HepG2 (cell line): ENCODE results near the gene TUBA3C. TPM values are rescaled to one million over a fixed set of nuclear protein-coding genes. Genes with fewer than 3 reads are reported as not detected.

ENCODE experiments used
- ATAC-seq: fragments of 200-7000 bp; cut with Tn5 transposase; 3 replicates; pipeline ENCODE4 v1.9.1; 2020; ENCODE audit warnings: mild to moderate bottlenecking, moderate library complexity
- BruUV-seq: library from RNA; stranded (reverse); fragments of 400-500 nt; replicated peaks from 2 replicates; lab custom pipeline; 2021; lab: Mats Ljungman, UMichigan
- CTCF ChIA-PET: fragments of 300-600 bp; formaldehyde crosslinking; extraction: SDS; loops from one replicate; lab custom pipeline; 2021; ENCODE audit warnings: low total read pairs, inconsistent platforms, low intra/inter-chr PET ratio; lab: Yijun Ruan, JAX
- POLR2A ChIA-PET: fragments of 350-600 bp; sonication (Branson Sonifier 250); formaldehyde crosslinking; loops from one replicate; lab custom pipeline; 2020; ENCODE audit warnings: antibody characterized with exemption, inconsistent platforms; lab: Yijun Ruan, JAX
- DNase-seq: peaks from one replicate; pipeline ENCODE4 v3.0.0-alpha.2; 2015; ENCODE audit warnings: low spot score
- FAIRE-seq: peaks from 3 replicates; lab custom pipeline; 2011; peaks lifted over from hg19 to GRCh38; lab: Jason Lieb, UNC
- H2AFZ ChIP-seq: one replicate; pipeline ENCODE4 v1.6.1; 2011; ENCODE audit warnings: low read length, inconsistent platforms
- H3K27ac ChIP-seq: fragments of 300-600 bp; 3 replicates; pipeline ENCODE4 v1.8.0; 2011; ENCODE audit warnings: mixed run types, mild to moderate bottlenecking, mixed read lengths, low read length, inconsistent platforms; ENCODE audit not compliant: insufficient read depth; ENCODE audit errors: extremely low read length
- H3K27me3 ChIP-seq, 2 experiments: fragments of 200-600 bp in 1 of 2; 2 replicates in 1 of 2; 3 replicates in 1 of 2; pipeline versions ENCODE4 v1.6.0 to v1.8.0; 2011; ENCODE audit warnings: low read length in 2 of 2, mild to moderate bottlenecking in 2 of 2, moderate library complexity in 2 of 2, inconsistent platforms in 1 of 2; ENCODE audit not compliant: insufficient read depth in 2 of 2, control insufficient read depth in 1 of 2
- H3K36me3 ChIP-seq, 2 experiments: fragments of 200-600 bp in 1 of 2; replicated peaks in 1 of 2; 2 replicates in 1 of 2; 3 replicates in 1 of 2; pipeline versions ENCODE4 v1.5.1 to v1.8.0; 2011; ENCODE audit warnings: low read length in 2 of 2, inconsistent platforms in 1 of 2; ENCODE audit not compliant: insufficient read depth in 2 of 2, control insufficient read depth in 1 of 2
- H3K4me1 ChIP-seq: 2 replicates; pipeline ENCODE4 v1.5.1; 2012; ENCODE audit warnings: low read length, inconsistent platforms; ENCODE audit not compliant: insufficient read depth
- H3K4me2 ChIP-seq: 2 replicates; pipeline ENCODE4 v1.6.0; 2011; ENCODE audit warnings: low read depth, low read length, inconsistent platforms
- H3K4me3 ChIP-seq, 3 experiments: fragments of 200-600 bp in 1 of 3; sonication (generic), shearing (Covaris generic) in 1 of 3; replicated peaks in 1 of 3; 2 replicates each; pipeline ENCODE4 v1.5.1; 2011 to 2016; ENCODE audit warnings: low read length in 3 of 3, inconsistent platforms in 2 of 3, low read depth in 2 of 3, mild to moderate bottlenecking in 2 of 3, control low read depth in 1 of 3, mixed read lengths in 1 of 3; ENCODE audit not compliant: insufficient read depth in 1 of 3
- H3K79me2 ChIP-seq: one replicate; pipeline ENCODE4 v1.6.1; 2011; ENCODE audit warnings: low read length, inconsistent platforms; ENCODE audit not compliant: insufficient read depth
- H3K9ac ChIP-seq: 2 replicates; pipeline ENCODE4 v1.6.0; 2011; ENCODE audit warnings: mild to moderate bottlenecking, low read depth, low read length, inconsistent platforms; ENCODE audit not compliant: insufficient read depth
- H3K9me3 ChIP-seq: 2 replicates; pipeline ENCODE4 v1.5.1; 2012; ENCODE audit warnings: mild to moderate bottlenecking, low read length
- H4K20me1 ChIP-seq: 2 replicates; pipeline ENCODE4 v1.6.0; 2011; ENCODE audit warnings: inconsistent platforms, mild to moderate bottlenecking, low read length, moderate library complexity; ENCODE audit not compliant: insufficient read depth
- IKZF5 ChIP-seq: IDR thresholded peaks from 2 replicates; pipeline ENCODE4 v1.6.1; 2018; ENCODE audit warnings: missing genetic modification reagents, mild to moderate bottlenecking, missing compliant biosample characterization
- NR0B2 ChIP-seq: sonication (generic); formaldehyde crosslinking; IDR thresholded peaks from 2 replicates; pipeline ENCODE4 v1.4.0; 2020; ENCODE audit warnings: mild to moderate bottlenecking, missing genetic modification reagents
- PAX8 ChIP-seq: sonication (generic); formaldehyde crosslinking; IDR thresholded peaks from 2 replicates; pipeline ENCODE4 v1.8.0; 2022; ENCODE audit warnings: mild to moderate bottlenecking, missing genetic modification reagents, borderline replicate concordance
- PHF21A ChIP-seq: sonication (generic); formaldehyde crosslinking; IDR thresholded peaks from 2 replicates; pipeline ENCODE4 v1.5.0; 2020; ENCODE audit warnings: mild to moderate bottlenecking, missing genetic modification reagents
- SALL2 ChIP-seq: sonication (generic); formaldehyde crosslinking; IDR thresholded peaks from 2 replicates; pipeline ENCODE4 v1.8.1; 2023; ENCODE audit warnings: mild to moderate bottlenecking, missing genetic modification reagents, inconsistent platforms
- TMF1 ChIP-seq: sonication (generic); formaldehyde crosslinking; IDR thresholded peaks from 2 replicates; pipeline ENCODE4 v1.8.1; 2022; ENCODE audit warnings: low read depth, missing genetic modification reagents
- XRCC5 ChIP-seq: fragments of 200-400 bp; formaldehyde crosslinking; optimal IDR thresholded peaks from 2 replicates; pipeline ENCODE3; 2017; ENCODE audit warnings: mild to moderate bottlenecking, low read length
- ZFP91 ChIP-seq: sonication (generic); formaldehyde crosslinking; IDR thresholded peaks from 2 replicates; pipeline ENCODE4 v1.9.0; 2022; ENCODE audit warnings: missing genetic modification reagents, mild to moderate bottlenecking, borderline replicate concordance
- ZNF256 ChIP-seq: sonication (generic); formaldehyde crosslinking; conservative IDR thresholded peaks from 2 replicates; pipeline ENCODE4 v1.4.0; 2020; ENCODE audit warnings: missing genetic modification reagents
- ZNF383 ChIP-seq: sonication (generic); formaldehyde crosslinking; IDR thresholded peaks from 2 replicates; pipeline ENCODE4 v1.4.0; 2020; ENCODE audit warnings: missing genetic modification reagents, mild to moderate bottlenecking, borderline replicate concordance
- ZNF777 ChIP-seq: sonication (generic); formaldehyde crosslinking; IDR thresholded peaks from 2 replicates; pipeline ENCODE4 v1.4.0; 2020; ENCODE audit warnings: missing genetic modification reagents
- WGBS: methylation state at CpG from one replicate; pipeline ENCODE4 v1.1.6; 2017; ENCODE audit warnings: low lambda C conversion rate; 5-methylcytosine and 5-hydroxymethylcytosine counted together
- in situ Hi-C: cut with HindIII; loops from 2 replicates; pipeline ENCODE4 v1.10.0; 2017; ENCODE audit warnings: low pct_unique_long_range_greater_than_20kb; ENCODE audit not compliant: extremely low pct_ligation_motif_present
- intact Hi-C: fragments of 100-400 bp; cut with micrococcal nuclease; formaldehyde crosslinking; loops from one replicate; pipeline ENCODE4 v1.10.0; 2022; ENCODE audit not compliant: unreplicated experiment
- polyA plus RNA-seq, 8 experiments: library from polyadenylated mRNA; depleted of rRNA in 3 of 8; stranded (reverse) in 7 of 8; unstranded in 1 of 8; fragments of >200 nt; fragmentation: Illumina TruSeq in 4 of 8; extraction: Trizol in 4 of 8; gene quantifications; 2 replicates each; pipeline versions ENCODE4 v1.2.1 to v1.2.3, GENCODE V29; 2011 to 2016; ENCODE audit warnings: low read depth in 4 of 8, missing spikeins in 1 of 8, mixed read lengths in 1 of 8; ENCODE audit not compliant: insufficient read depth in 1 of 8
- total RNA-seq, 5 experiments: library from RNA; depleted of rRNA; stranded (reverse); fragments of >200 nt; fragmentation: Illumina TruSeq; extraction: Trizol; gene quantifications; 2 replicates each; pipeline ENCODE4 v1.2.3, GENCODE V29; 2016; ENCODE audit warnings: low read depth in 1 of 5

TUBA3C gene
- total and polyA plus RNA-seq, 2 of the 13 experiments (the other 11 are each of a cell fraction or from before 2014, with no cell fraction given): not detected

GRCh38 chr13:19184176-19184575 is 2.6 kb upstream of the TUBA3C start:
- 55% methylated on average over 5 of the region's 5 CpGs for WGBS
- DNase-seq (no peak), FAIRE-seq (no peak), ATAC-seq (no peak)
- no peak overlapping the region for H3K4me3 ChIP-seq
- ChIA-PET CTCF (no interaction called here), POLR2A (no interaction called here)
- H3K4me1 ChIP-seq: no peaks in the 10 kb centered on the region
- H3K27me3 ChIP-seq: no peaks in the 10 kb centered on the region
- H3K27ac ChIP-seq: no peak overlapping the region
- H3K9me3 ChIP-seq: no peaks in the 10 kb centered on the region
- H3K9ac ChIP-seq: no peak overlapping the region
- H2AFZ ChIP-seq: no peak overlapping the region
- no peaks in the 10 kb centered on the region for H3K79me2 ChIP-seq
- no peaks in the 10 kb centered on the region for H3K36me3 ChIP-seq
- H4K20me1 ChIP-seq: no peaks in the 10 kb centered on the region
- intact Hi-C loops (no loop called here), in situ Hi-C loops (no loop called here)
- BruUV-seq: no TSS peak
- no peak for TF ChIP-seq TMF1 (CRISPR knock-in tag)
- TF ChIP-seq NR0B2 (CRISPR knock-in tag): no peak
- TF ChIP-seq SALL2 (CRISPR knock-in tag): no peak
- no peak for TF ChIP-seq PAX8
- TF ChIP-seq ZNF256 (CRISPR knock-in tag): no peak
- no peak for TF ChIP-seq ZNF777 (CRISPR knock-in tag)
- no peak for TF ChIP-seq ZFP91 (CRISPR knock-in tag)
- TF ChIP-seq PHF21A (CRISPR knock-in tag): no peak
- no peak for TF ChIP-seq XRCC5
- TF ChIP-seq IKZF5: no peak
- no peak for TF ChIP-seq ZNF383 (CRISPR knock-in tag)
- H3K4me2 ChIP-seq: no peak overlapping the region
